HG02588 (cell line): ENCODE data around the gene RNF187.
"Not testable (repeated sequence)": the region's sequence is repeated elsewhere in the genome, so short reads cannot be mapped to it uniquely, and the experiment has no call there.

Experiments
- ATAC-seq: cut with Tn5 transposase; IDR thresholded peaks from one replicate; pipeline ENCODE4 v1.9.1; 2021; ENCODE audit warnings: mild to moderate bottlenecking, moderate library complexity; ENCODE audit not compliant: unreplicated experiment

Gene RNF187

DNA sequence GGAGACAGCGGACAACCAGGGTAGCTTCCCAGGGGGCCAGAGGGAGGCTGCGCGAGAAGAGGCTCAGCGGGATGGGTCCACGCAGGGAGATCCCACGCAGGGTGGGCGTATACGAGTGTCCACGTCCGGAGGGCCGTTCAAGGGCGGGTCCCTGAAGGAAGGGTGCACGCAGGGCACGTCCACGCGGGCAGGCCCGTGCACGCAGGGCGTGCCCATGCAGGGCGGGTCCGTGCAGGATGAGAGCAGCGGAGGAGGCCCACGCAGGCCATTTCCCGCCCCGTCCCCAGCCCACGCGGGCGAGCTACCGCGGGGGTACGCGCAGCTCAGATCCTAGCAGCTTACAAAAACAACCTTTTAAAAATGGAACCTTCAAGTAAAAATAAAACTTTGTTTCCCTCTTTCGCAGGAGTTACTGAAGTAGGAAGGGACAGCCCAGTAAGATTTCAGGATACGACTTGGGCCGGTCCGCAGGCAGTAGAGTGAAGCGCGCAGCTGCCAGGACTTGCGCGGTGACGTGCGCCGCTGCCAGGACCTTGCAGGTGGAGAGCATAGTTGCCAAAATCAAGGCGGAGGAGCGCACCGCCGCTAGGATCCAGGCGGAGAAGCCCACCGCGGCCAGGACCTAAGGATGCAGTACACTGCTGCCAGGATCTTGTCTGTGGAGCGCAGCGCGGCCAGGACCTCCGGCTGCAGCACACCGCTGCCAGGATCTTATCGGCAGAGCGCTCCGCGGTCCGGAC lies 416 bp upstream of the RNF187 start:
- ATAC-seq = peak; percentile 54

DNA sequence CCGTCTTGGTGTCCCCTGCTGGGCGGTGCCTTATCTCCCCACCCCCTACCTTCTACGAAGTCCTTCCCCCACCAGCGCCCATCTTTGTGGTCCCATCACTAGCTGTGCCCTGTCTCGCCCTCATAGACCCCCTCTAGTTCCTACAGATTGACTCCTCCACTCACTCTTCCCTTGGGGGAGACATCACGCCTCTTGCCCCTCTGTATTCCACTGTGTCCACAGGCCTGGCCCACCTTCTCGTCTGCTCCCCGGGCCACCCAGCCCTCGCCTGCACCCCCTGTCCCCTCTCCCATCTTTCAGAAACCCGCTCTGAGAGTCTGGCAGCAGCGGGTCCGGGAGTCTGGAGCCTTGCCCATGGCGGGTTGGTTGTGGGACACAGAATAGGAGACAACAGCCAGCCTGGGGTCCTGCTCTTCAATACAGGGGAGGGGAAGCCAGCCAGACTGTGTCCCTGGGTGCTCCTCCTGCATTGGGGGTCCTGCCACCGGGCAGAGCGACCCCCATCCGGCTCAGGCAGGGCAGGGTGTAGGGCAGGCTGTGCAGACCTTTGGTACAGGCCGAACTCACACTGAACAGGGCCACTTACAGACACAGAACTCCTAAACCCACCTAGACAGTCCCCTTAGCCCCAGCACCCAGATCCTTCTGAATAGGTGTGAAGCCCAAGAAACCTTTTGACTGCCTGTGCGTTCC lies 1.1 kb downstream of the RNF187 start:
- ATAC-seq = no peak

GRCh38 chr1:228488818-228489674 lies 1.9 kb downstream of the RNF187 start:
- no peak for ATAC-seq

GRCh38 chr1:228490120-228491078 lies 3.2 kb downstream of the RNF187 start:
- ATAC-seq = no peak

DNA sequence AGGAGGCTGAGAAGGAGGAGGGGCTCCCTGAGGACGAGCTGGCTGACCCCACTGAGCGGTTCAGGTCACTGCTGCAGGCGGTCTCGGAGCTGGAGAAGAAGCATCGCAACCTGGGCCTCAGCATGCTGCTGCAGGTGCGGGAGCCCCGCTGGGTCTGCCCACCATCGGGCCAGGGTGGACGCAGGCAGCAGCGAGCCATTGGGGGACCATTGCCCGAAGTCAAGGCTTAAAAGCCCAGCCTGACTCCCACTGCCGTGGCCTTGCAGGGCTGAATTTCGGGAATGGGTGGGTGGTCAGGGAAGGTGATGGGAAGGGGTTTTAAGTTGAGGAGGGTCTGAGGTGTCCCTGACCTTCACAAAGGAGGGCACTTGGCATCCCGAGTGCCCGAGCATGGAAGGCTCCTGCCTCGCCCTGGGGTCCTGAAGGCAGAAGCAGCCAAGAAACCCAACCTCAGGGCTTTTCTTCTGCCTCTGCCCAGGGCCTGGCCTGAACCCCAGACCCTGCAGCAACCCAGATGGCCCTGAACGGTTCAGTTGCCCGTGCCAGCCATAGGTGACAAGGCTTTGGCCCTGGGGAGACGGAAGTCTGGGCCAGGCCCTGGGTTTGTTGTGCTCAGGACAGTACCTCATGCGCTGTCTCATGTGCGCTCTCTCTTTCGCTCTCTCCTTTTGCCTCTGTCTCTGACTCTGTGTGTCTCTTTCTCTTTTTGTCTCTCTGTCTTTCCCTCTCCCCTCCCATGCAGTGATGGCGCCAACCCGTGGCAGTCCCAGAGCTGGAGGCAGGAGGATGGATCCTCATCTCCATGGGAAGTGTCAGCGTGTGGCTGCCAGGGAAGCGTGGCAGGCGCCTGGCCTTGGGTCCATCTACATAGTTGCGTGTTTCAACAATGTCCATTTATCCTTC lies 6.2 kb downstream of the RNF187 start:
- no peak for ATAC-seq

DNA sequence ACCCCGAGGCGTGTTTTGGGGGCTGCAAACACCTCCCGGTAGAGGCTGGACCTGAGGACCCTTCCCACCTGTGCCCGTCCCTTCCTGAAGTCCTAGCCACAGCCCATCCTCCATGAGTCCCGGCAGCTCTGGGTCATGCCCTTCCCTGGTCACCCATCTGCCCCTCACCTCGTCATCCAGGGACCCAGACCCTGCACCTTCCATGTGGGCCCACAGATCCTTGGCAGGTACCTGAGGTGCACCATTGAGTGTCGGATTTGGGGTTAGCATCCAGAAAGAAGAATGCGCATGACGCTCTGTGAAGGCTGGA lies 6.8 kb downstream of the RNF187 start:
- ATAC-seq = no peak

- no peak for ATAC-seq
Measured at GRCh38 chr1:228494391-228494790, 7.2 kb downstream of the RNF187 start.

- no peak for ATAC-seq
Measured at GRCh38 chr1:228494970-228495853, 8.0 kb downstream of the RNF187 start.

- ATAC-seq = no peak
Measured at GRCh38 chr1:228496084-228496483, 8.9 kb downstream of the RNF187 start.

DNA sequence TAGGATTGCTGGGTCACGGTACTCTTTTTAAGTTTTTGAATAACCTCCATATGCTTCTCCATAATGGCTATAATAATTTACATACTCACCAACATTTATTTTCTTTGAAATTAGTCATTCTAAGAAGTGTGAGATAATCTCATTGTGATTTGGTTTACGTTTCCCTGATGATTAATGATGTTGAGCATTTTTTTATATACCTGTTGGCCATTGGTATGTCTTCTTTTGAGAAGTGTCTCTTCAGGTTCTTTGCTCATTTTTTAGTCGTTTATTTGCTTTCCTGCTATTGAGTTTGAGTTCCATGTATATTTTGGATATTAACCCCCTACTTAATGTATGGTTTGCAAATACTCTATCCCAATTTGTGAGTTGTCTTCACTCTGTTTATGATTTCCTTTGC lies 9.3 kb downstream of the RNF187 start:
- no peak for ATAC-seq

DNA sequence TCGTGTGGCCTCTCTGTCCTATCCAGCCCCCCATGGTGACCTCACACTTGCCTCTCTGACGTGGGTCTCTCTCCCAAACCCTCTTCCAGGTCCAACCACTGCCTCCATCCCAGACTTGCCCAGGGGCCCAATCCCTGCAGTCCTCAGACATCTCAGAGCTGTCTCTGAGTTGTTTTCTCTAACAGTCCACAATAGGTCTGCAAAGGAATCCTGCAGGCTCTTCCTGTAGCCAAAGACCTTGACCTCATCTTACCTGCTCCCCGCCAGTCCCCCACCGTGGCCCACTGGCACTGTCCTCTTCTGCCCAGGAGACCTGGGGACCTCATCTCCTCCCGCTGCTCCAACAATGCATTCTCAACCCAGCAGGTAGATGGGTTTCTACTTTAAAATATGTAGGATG lies 10.0 kb downstream of the RNF187 start:
- ATAC-seq = no peak

GRCh38 chr1:228497817-228498216 lies 10.6 kb downstream of the RNF187 start:
- no peak for ATAC-seq

- no peak for ATAC-seq
Measured at GRCh38 chr1:228500143-228500734, 13.1 kb downstream of the RNF187 start.

DNA sequence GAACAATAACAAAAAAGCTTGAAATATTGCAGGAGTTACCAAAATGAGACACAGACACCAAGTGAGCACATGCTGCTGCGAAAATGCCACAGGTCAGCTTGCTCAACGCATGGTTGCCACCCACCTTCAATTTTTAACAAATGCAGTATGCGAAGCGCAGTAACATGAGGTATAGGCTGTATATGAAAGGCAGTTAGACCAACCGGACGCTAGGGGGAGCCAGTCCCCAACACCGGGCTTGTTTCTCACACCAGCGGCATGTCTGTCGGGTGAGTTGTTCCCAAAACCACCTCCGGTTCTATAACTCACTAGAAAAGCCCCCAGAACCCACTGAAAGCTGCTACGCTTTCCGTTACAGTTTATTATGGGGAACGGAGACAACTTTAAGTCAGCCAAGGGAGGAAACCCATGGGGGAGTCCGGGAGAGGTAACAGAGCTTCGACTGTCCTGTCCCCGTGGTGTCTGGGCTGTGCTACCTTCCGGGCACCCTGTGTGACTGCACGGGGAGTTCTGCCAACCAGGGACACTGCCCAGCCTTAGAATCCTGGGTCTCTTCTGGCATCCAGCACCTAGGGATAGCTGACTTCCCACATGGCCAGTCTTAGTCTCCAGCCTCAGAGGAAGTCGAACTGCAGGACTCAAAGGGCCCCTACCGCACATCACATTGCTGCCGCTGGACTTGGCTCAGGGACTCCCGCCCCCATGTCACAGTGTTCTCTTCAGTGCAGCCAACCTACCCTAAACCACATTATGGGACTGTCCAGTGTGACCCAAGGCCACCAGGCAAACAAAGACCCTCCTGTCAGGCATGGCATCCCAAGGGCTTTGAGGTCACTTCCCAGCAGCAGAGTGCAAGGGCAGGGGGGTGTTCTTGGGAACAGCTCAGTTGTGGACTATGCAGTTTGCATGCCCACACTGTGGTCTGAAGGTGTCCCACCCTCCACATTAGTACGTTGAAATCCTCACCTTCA lies 14.0 kb downstream of the RNF187 start:
- peak; percentile 96 for ATAC-seq

DNA sequence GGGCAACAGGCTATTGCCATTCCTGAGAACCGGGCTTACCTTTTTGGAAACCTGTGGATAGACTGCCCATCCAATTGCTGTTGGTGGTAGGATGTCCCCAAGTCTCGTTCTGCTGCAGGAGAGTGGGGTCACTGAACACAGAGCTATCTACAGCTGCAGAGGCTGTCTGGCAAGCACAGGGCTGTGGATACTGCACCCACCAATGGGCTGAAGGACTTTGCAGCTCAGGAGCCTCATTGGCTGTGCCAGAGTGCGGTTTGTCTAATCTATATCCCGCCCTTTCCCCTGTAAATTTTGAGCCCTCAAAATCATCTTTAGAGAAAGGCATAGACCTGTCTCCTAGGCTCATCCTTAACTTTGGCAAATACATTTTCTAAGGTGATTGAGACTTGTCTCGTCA lies 15.3 kb downstream of the RNF187 start:
- no peak for ATAC-seq

DNA sequence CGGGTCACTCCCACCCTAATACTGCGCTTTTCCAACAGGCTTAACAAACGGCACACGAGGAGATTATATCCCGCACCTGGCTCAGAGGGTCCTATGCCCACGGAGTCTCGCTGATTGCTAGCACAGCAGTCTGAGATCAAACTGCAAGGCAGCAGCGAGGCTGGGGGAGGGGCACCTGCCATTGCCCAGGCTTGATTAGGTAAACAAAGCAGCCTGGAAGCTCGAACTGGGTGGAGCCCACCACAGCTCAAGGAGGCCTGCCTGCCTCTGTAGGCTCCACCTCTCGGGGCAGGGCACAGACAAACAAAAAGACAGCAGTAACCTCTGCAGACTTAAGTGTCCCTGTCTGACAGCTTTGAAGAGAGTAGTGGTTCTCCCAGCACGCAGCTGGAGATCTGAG lies 18.8 kb downstream of the RNF187 start:
- ATAC-seq = not testable (repeated sequence)
